Chondrocyte (in vitro differentiated cells): ENCODE data around the gene OXTR. TPM values are rescaled to one million over a fixed set of nuclear protein-coding genes. Genes with fewer than 3 reads are reported as not detected.

ENCODE experiments used
- DNase-seq: peaks from one replicate; pipeline ENCODE4 v3.0.0; 2021; ENCODE audit warnings: mixed read lengths, low spot score
- H3K27ac Mint-ChIP-seq: one replicate; pipeline ENCODE4 v1.8.0; 2021; ENCODE audit warnings: mild to moderate bottlenecking, moderate library complexity, mixed read lengths; ENCODE audit not compliant: unreplicated experiment
- H3K27me3 Mint-ChIP-seq: 2 replicates; pipeline ENCODE4 v1.8.0; 2021; ENCODE audit warnings: low read depth, mixed read lengths
- H3K36me3 Mint-ChIP-seq: 2 replicates; pipeline ENCODE4 v1.8.0; 2021; ENCODE audit warnings: low read depth, mixed read lengths
- H3K4me1 Mint-ChIP-seq: 2 replicates; pipeline ENCODE4 v1.8.0; 2021; ENCODE audit warnings: low read depth, mild to moderate bottlenecking, mixed read lengths
- H3K4me3 Mint-ChIP-seq: one replicate; pipeline ENCODE4 v1.8.0; 2021; ENCODE audit warnings: mild to moderate bottlenecking, moderate library complexity, mixed read lengths; ENCODE audit not compliant: unreplicated experiment
- H3K9me3 Mint-ChIP-seq: 2 replicates; pipeline ENCODE4 v1.8.0; 2021; ENCODE audit warnings: low read depth, mixed read lengths
- CTCF ChIP-seq: fragments of 200-600 bp; sonication (generic); IDR thresholded peaks from 2 replicates; pipeline ENCODE4 v1.5.0; 2021; ENCODE audit warnings: antibody characterized with exemption, mild to moderate bottlenecking, moderate library complexity
- total RNA-seq: library from RNA; stranded (reverse); gene quantifications from 3 replicates; pipeline ENCODE4 v1.2.1, GENCODE V29; 2021

The OXTR gene
- total RNA-seq, 1 donor from 2014 or later, result 48.5 TPM

DNA sequence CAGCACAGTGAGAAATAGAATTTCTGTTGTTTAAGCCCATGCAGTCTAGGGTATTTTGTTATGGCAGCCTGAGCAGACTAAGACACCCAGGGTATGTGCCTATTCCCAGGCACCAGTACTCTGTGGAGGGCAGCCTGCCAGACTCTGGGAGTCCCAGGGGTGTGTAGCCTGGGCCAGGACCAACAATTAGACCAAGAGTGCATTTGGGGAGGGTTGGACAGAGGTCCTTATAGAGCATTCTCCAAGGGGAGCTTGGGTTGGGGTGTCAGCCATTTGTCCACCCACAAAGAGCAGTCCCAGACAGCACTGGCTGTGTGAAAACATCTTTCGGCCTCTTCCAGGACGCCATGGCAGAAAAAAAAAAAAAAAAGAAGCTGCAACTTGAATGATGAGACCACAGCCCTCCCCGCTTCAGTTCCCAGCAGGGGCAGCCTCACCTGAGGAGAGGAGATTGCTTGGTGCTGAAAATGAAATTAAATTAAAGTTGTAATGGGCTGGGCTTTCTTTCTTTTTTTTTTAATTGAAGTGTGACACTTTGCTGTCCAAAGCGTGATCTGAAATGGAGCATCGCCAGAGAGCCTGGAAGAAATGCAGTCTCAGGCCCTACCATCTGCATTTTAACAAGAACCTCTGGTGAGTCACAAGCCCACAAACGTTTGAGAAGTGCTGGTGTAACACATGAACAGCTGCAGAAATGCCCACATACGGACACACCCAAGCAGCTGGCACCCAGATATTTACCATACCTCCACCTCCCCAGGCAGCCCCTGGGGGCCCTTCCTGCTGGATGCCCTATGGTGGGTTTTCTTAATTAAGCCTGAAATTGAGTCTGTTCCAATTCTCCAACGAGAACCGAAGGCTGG lies 57.1 kb downstream of the OXTR start:
- Mint-ChIP-seq H3K4me1 (peaks cover 31% of the 10 kb centered on the region), H3K27ac (peak overlapping the region; percentile 74), H3K36me3 (no peaks in the 10 kb centered on the region), H3K9me3 (peaks cover 2% of the 10 kb centered on the region), H3K27me3 (no peaks in the 10 kb centered on the region), H3K4me3 (no peak overlapping the region)
- no peak for TF ChIP-seq CTCF
- no peak for DNase-seq

- Mint-ChIP-seq H3K9me3 (peaks cover 11% of the 10 kb centered on the region), H3K4me3 (no peak overlapping the region), H3K36me3 (peaks cover 3% of the 10 kb centered on the region), H3K27ac (no peak overlapping the region), H3K27me3 (no peaks in the 10 kb centered on the region), H3K4me1 (peaks cover 31% of the 10 kb centered on the region)
- no peak for TF ChIP-seq CTCF
- no peak for DNase-seq
Measured at GRCh38 chr3:8709801-8710507, 59.5 kb downstream of the OXTR start.

- no peak overlapping the region for H3K27ac Mint-ChIP-seq
- no peaks in the 10 kb centered on the region for H3K27me3 Mint-ChIP-seq
- TF ChIP-seq CTCF, result no peak
- H3K4me3 Mint-ChIP-seq, result no peak overlapping the region
- peaks cover 17% of the 10 kb centered on the region for H3K9me3 Mint-ChIP-seq
- H3K4me1 Mint-ChIP-seq, result peaks cover 31% of the 10 kb centered on the region
- DNase-seq, result no peak
- H3K36me3 Mint-ChIP-seq, result peaks cover 3% of the 10 kb centered on the region
Measured at GRCh38 chr3:8709287-8709686, 60.1 kb downstream of the OXTR start.

DNA sequence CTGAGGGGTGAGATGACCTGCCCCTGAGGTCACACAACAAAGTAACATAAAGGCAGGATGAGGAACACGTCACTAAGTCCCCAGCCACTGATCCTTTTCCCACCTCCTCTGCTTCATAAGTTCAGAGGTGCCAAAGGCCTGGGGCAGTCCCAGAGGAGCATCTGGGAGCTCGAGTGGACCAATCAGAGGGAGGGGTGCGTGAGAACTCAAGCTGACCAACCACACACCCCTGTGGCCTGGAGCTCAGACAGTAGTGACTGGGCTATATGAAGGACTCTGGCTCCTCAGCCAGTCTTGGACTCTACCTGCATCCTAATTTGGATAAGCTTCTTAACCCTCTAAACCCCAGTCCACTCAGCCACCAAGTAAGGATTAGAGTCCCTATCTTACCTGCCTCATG lies 63.8 kb downstream of the OXTR start:
- Mint-ChIP-seq H3K27me3 (no peaks in the 10 kb centered on the region), H3K36me3 (peaks cover 3% of the 10 kb centered on the region), H3K4me1 (peaks cover 5% of the 10 kb centered on the region), H3K27ac (no peak overlapping the region), H3K9me3 (peaks cover 18% of the 10 kb centered on the region), H3K4me3 (no peak overlapping the region)
- DNase-seq, result no peak
- no peak for TF ChIP-seq CTCF

GRCh38 chr3:8702560-8702959 lies 66.9 kb downstream of the OXTR start:
- peak; percentile 49 for TF ChIP-seq CTCF
- no peak overlapping the region for H3K27ac Mint-ChIP-seq
- H3K4me1 Mint-ChIP-seq, result no peaks in the 10 kb centered on the region
- no peak for DNase-seq
- H3K9me3 Mint-ChIP-seq, result peaks cover 18% of the 10 kb centered on the region
- no peak overlapping the region for H3K4me3 Mint-ChIP-seq
- H3K36me3 Mint-ChIP-seq, result peaks cover 3% of the 10 kb centered on the region
- H3K27me3 Mint-ChIP-seq, result no peaks in the 10 kb centered on the region

Other genes with a start within 250 kb of the OXTR start
- 0.31 TPM in 1 of 3 replicates, not detected in the others for gene SSUH2, start 124.8 kb downstream of the OXTR start, total RNA-seq
- gene CAV3, start 35.8 kb downstream of the OXTR start, total RNA-seq, result not detected in 3 replicates
- gene RAD18, start 193.9 kb upstream of the OXTR start, total RNA-seq, result 9.1 to 22.2 TPM (median 9.7 TPM) in 3 replicates